ENCODE measurements around the gene SEPTIN8. TPM values are rescaled to one million over a fixed set of nuclear protein-coding genes. Genes with fewer than 3 reads are reported as not detected.

Gene SEPTIN8
- polyA plus RNA-seq, 1 donor (not counting 4 experiments of a cell fraction or from before 2014, with no cell fraction given), result 46.4 TPM

DNA sequence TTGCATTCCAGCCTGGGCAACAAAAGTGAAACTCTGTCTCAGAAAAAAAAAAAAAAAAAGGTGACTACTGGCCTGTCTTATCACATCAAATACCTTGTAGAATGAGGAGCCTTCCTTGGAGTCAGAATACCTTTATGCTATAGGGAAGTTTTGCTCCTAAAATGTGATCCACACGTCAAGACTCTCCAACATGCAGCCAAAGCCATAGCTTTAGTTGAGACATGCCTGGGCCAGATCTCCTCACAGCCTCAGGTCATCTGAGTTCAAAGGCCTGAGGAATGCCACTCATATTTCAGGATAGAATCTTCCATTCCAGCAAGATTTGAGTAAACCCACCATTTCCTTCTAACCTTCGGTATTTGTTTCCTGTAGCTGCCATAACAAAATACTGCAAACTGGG, 22.4 kb upstream of the SEPTIN8 start:
- H3K27me3 ChIP-seq (ENCODE audit: control insufficient read depth, extremely low read depth, insufficient read depth, low read length), result no peaks in the 10 kb centered on the region
- dilution Hi-C loops (cut with MboI; ENCODE audit: extremely low pct_ligation_motif_present, low sequenced_read_pairs), result no loop called here
- no peaks in the 10 kb centered on the region for H3K9me1 ChIP-seq (ENCODE audit: control insufficient read depth, extremely low read depth, insufficient read depth, low read length)
- no peak overlapping the region for H2AFZ ChIP-seq (ENCODE audit: control insufficient read depth, low read length)
- no peak for FAIRE-seq
- H3K9me3 ChIP-seq (ENCODE audit: control insufficient read depth, low read depth, low read length), result no peaks in the 10 kb centered on the region
- H3K4me2 ChIP-seq (ENCODE audit: control insufficient read depth, extremely low read depth, insufficient read depth, low read depth, low read length), result peak overlapping the region; percentile 29
- H3K79me2 ChIP-seq (ENCODE audit: control insufficient read depth, insufficient read depth, low read length), result no peaks in the 10 kb centered on the region
- no peak overlapping the region for H3K9ac ChIP-seq (ENCODE audit: control insufficient read depth, extremely low read depth, insufficient read depth, low read length)
- peaks cover 8% of the 10 kb centered on the region for H3K4me1 ChIP-seq (ENCODE audit: control insufficient read depth, extremely low read depth, insufficient read depth, low read length)
- no peak overlapping the region for H3K27ac ChIP-seq (ENCODE audit: control insufficient read depth, insufficient read depth, low read length)
- H3K36me3 ChIP-seq (ENCODE audit: control insufficient read depth in 2 of 2, extremely low read depth in 1 of 2, insufficient read depth in 2 of 2, low read length in 2 of 2), result no peaks in the 10 kb centered on the region
- no peaks in the 10 kb centered on the region for H4K20me1 ChIP-seq (ENCODE audit: control insufficient read depth, extremely low read depth, insufficient read depth, low read length)
- DNase-seq (ENCODE audit: low read depth, low spot score), result no peak
- no peak overlapping the region for H3K4me3 ChIP-seq (ENCODE audit: control insufficient read depth in 2 of 3, extremely low read depth in 1 of 3, insufficient read depth in 2 of 3, low read depth in 1 of 3, low read length in 3 of 3)
- TF ChIP-seq EZH2 (IDR thresholded peaks at IDR 0.05; ENCODE audit: low read length) (no peak), CTCF (optimal IDR thresholded peaks at IDR 0.05 in 1 of 3, IDR thresholded peaks at IDR 0.05 in 1 of 3, conservative IDR thresholded peaks at IDR 0.05 in 1 of 3; ENCODE audit: extremely low read depth in 1 of 3, insufficient read depth in 2 of 3, low read length in 3 of 3) (no peak)

DNA sequence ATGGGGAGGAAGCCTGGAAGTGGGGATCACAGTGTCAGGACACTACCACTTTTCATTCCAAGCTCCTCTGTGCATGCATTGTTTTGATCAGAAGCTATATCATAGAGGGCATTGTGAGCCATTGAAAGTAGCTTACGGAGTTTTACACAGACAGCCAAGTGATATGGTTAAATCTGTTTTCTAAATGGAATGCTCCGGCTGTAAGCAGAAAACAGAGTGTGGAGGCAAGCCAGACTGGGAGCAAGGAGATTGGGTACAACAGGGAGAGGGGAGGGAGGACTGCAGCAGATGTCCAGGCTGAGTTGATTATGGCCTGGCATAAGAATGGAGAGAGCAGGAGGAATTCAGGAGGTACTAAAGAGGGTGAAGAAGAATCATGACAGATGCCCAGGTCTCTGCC, 20.6 kb upstream of the SEPTIN8 start:
- peaks cover 8% of the 10 kb centered on the region for H3K4me1 ChIP-seq (ENCODE audit: control insufficient read depth, extremely low read depth, insufficient read depth, low read length)
- no peaks in the 10 kb centered on the region for H4K20me1 ChIP-seq (ENCODE audit: control insufficient read depth, extremely low read depth, insufficient read depth, low read length)
- dilution Hi-C loops (cut with MboI; ENCODE audit: extremely low pct_ligation_motif_present, low sequenced_read_pairs), result no loop called here
- no peak overlapping the region for H3K9ac ChIP-seq (ENCODE audit: control insufficient read depth, extremely low read depth, insufficient read depth, low read length)
- H3K36me3 ChIP-seq (ENCODE audit: control insufficient read depth in 2 of 2, extremely low read depth in 1 of 2, insufficient read depth in 2 of 2, low read length in 2 of 2), result no peaks in the 10 kb centered on the region
- no peaks in the 10 kb centered on the region for H3K27me3 ChIP-seq (ENCODE audit: control insufficient read depth, extremely low read depth, insufficient read depth, low read length)
- TF ChIP-seq CTCF (optimal IDR thresholded peaks at IDR 0.05 in 1 of 3, IDR thresholded peaks at IDR 0.05 in 1 of 3, conservative IDR thresholded peaks at IDR 0.05 in 1 of 3; ENCODE audit: extremely low read depth in 1 of 3, insufficient read depth in 2 of 3, low read length in 3 of 3), result no peak
- TF ChIP-seq EZH2 (IDR thresholded peaks at IDR 0.05; ENCODE audit: low read length), result no peak
- FAIRE-seq, result no peak
- DNase-seq (ENCODE audit: low read depth, low spot score), result no peak
- no peak overlapping the region for H3K4me3 ChIP-seq (ENCODE audit: control insufficient read depth in 2 of 3, extremely low read depth in 1 of 3, insufficient read depth in 2 of 3, low read depth in 1 of 3, low read length in 3 of 3)
- H3K9me3 ChIP-seq (ENCODE audit: control insufficient read depth, low read depth, low read length), result no peaks in the 10 kb centered on the region
- H3K4me2 ChIP-seq (ENCODE audit: control insufficient read depth, extremely low read depth, insufficient read depth, low read depth, low read length), result no peak overlapping the region
- no peak overlapping the region for H2AFZ ChIP-seq (ENCODE audit: control insufficient read depth, low read length)
- no peaks in the 10 kb centered on the region for H3K9me1 ChIP-seq (ENCODE audit: control insufficient read depth, extremely low read depth, insufficient read depth, low read length)
- H3K79me2 ChIP-seq (ENCODE audit: control insufficient read depth, insufficient read depth, low read length), result no peaks in the 10 kb centered on the region
- no peak overlapping the region for H3K27ac ChIP-seq (ENCODE audit: control insufficient read depth, insufficient read depth, low read length)
